HepG2 (cell line): ENCODE measurements around the gene NDUFS7. TPM values are rescaled to one million over a fixed set of nuclear protein-coding genes. Genes with fewer than 3 reads are reported as not detected.

ENCODE experiments used
- ATAC-seq: fragments of 200-7000 bp; cut with Tn5 transposase; 3 replicates; pipeline ENCODE4 v1.9.1; 2020; ENCODE audit warnings: mild to moderate bottlenecking, moderate library complexity
- BruUV-seq: library from RNA; stranded (reverse); fragments of 400-500 nt; replicated peaks from 2 replicates; lab custom pipeline; 2021; lab: Mats Ljungman, UMichigan
- CTCF ChIA-PET: fragments of 300-600 bp; formaldehyde crosslinking; extraction: SDS; loops from one replicate; lab custom pipeline; 2021; ENCODE audit warnings: low total read pairs, inconsistent platforms, low intra/inter-chr PET ratio; lab: Yijun Ruan, JAX
- POLR2A ChIA-PET: fragments of 350-600 bp; sonication (Branson Sonifier 250); formaldehyde crosslinking; loops from one replicate; lab custom pipeline; 2020; ENCODE audit warnings: antibody characterized with exemption, inconsistent platforms; lab: Yijun Ruan, JAX
- DNase-seq: peaks from one replicate; pipeline ENCODE4 v3.0.0-alpha.2; 2015; ENCODE audit warnings: low spot score
- FAIRE-seq: peaks from 3 replicates; lab custom pipeline; 2011; peaks lifted over from hg19 to GRCh38; lab: Jason Lieb, UNC
- H2AFZ ChIP-seq: one replicate; pipeline ENCODE4 v1.6.1; 2011; ENCODE audit warnings: low read length, inconsistent platforms
- H3K27ac ChIP-seq: fragments of 300-600 bp; 3 replicates; pipeline ENCODE4 v1.8.0; 2011; ENCODE audit warnings: mixed run types, mild to moderate bottlenecking, mixed read lengths, low read length, inconsistent platforms; ENCODE audit not compliant: insufficient read depth; ENCODE audit errors: extremely low read length
- H3K27me3 ChIP-seq, 2 experiments: fragments of 200-600 bp in 1 of 2; 2 replicates in 1 of 2; 3 replicates in 1 of 2; pipeline versions ENCODE4 v1.6.0 to v1.8.0; 2011; ENCODE audit warnings: low read length in 2 of 2, mild to moderate bottlenecking in 2 of 2, moderate library complexity in 2 of 2, inconsistent platforms in 1 of 2; ENCODE audit not compliant: insufficient read depth in 2 of 2, control insufficient read depth in 1 of 2
- H3K36me3 ChIP-seq, 2 experiments: fragments of 200-600 bp in 1 of 2; replicated peaks in 1 of 2; 2 replicates in 1 of 2; 3 replicates in 1 of 2; pipeline versions ENCODE4 v1.5.1 to v1.8.0; 2011; ENCODE audit warnings: low read length in 2 of 2, inconsistent platforms in 1 of 2; ENCODE audit not compliant: insufficient read depth in 2 of 2, control insufficient read depth in 1 of 2
- H3K4me1 ChIP-seq: 2 replicates; pipeline ENCODE4 v1.5.1; 2012; ENCODE audit warnings: low read length, inconsistent platforms; ENCODE audit not compliant: insufficient read depth
- H3K4me2 ChIP-seq: 2 replicates; pipeline ENCODE4 v1.6.0; 2011; ENCODE audit warnings: low read depth, low read length, inconsistent platforms
- H3K4me3 ChIP-seq, 3 experiments: fragments of 200-600 bp in 1 of 3; sonication (generic), shearing (Covaris generic) in 1 of 3; replicated peaks in 1 of 3; 2 replicates each; pipeline ENCODE4 v1.5.1; 2011 to 2016; ENCODE audit warnings: low read length in 3 of 3, inconsistent platforms in 2 of 3, low read depth in 2 of 3, mild to moderate bottlenecking in 2 of 3, control low read depth in 1 of 3, mixed read lengths in 1 of 3; ENCODE audit not compliant: insufficient read depth in 1 of 3
- H3K79me2 ChIP-seq: one replicate; pipeline ENCODE4 v1.6.1; 2011; ENCODE audit warnings: low read length, inconsistent platforms; ENCODE audit not compliant: insufficient read depth
- H3K9ac ChIP-seq: 2 replicates; pipeline ENCODE4 v1.6.0; 2011; ENCODE audit warnings: mild to moderate bottlenecking, low read depth, low read length, inconsistent platforms; ENCODE audit not compliant: insufficient read depth
- H3K9me3 ChIP-seq: 2 replicates; pipeline ENCODE4 v1.5.1; 2012; ENCODE audit warnings: mild to moderate bottlenecking, low read length
- H4K20me1 ChIP-seq: 2 replicates; pipeline ENCODE4 v1.6.0; 2011; ENCODE audit warnings: inconsistent platforms, mild to moderate bottlenecking, low read length, moderate library complexity; ENCODE audit not compliant: insufficient read depth
- BCL6 ChIP-seq: IDR thresholded peaks from 2 replicates; pipeline ENCODE4 v1.6.1; 2016; ENCODE audit warnings: missing genetic modification reagents, missing compliant biosample characterization
- CCDC6 ChIP-seq: sonication (generic); formaldehyde crosslinking; IDR thresholded peaks from 2 replicates; pipeline ENCODE4 v1.8.1; 2022; ENCODE audit warnings: mild to moderate bottlenecking, missing genetic modification reagents, moderate library complexity
- GMEB1 ChIP-seq: sonication (generic); formaldehyde crosslinking; IDR thresholded peaks from 2 replicates; pipeline ENCODE4 v1.5.1; 2020; ENCODE audit warnings: missing genetic modification reagents, mild to moderate bottlenecking, borderline replicate concordance
- HDAC6 ChIP-seq: fragments of 200-600 bp; sonication (generic); IDR thresholded peaks from 2 replicates; pipeline ENCODE4 v1.7.0; 2017; ENCODE audit warnings: mild to moderate bottlenecking, antibody characterized with exemption, low read length, low read depth
- NFE2L2 ChIP-seq: fragments of 150-350 bp; IDR thresholded peaks from 2 replicates; pipeline ENCODE4 v1.6.1; 2014; ENCODE audit warnings: low read length
- PRMT3 ChIP-seq: sonication (generic); formaldehyde crosslinking; IDR thresholded peaks from 2 replicates; pipeline ENCODE4 v1.8.1; 2022; ENCODE audit warnings: low read depth, mild to moderate bottlenecking, moderate library complexity, missing genetic modification reagents, borderline replicate concordance
- STAT6 ChIP-seq: sonication (generic); formaldehyde crosslinking; IDR thresholded peaks from 2 replicates; pipeline ENCODE4 v1.4.0; 2020; ENCODE audit warnings: missing genetic modification reagents, mild to moderate bottlenecking, borderline replicate concordance
- TBP ChIP-seq: sonication (generic); formaldehyde crosslinking; IDR thresholded peaks from 2 replicates; pipeline ENCODE4 v1.5.0; 2020; ENCODE audit warnings: missing genetic modification reagents
- TFAP4 ChIP-seq: sonication (generic); IDR thresholded peaks from 2 replicates; pipeline ENCODE4 v1.6.1; 2016; ENCODE audit warnings: low read depth, borderline replicate concordance
- ZBTB10 ChIP-seq: sonication (generic); formaldehyde crosslinking; IDR thresholded peaks from 2 replicates; pipeline ENCODE4 v1.4.0; 2020; ENCODE audit warnings: missing genetic modification reagents, borderline replicate concordance
- ZNF326 ChIP-seq: sonication (generic); formaldehyde crosslinking; IDR thresholded peaks from 2 replicates; pipeline ENCODE4 v1.4.0; 2020; ENCODE audit warnings: missing genetic modification reagents, borderline replicate concordance
- ZNF672 ChIP-seq: sonication (generic); formaldehyde crosslinking; IDR thresholded peaks from 2 replicates; pipeline ENCODE4 v1.8.1; 2022; ENCODE audit warnings: missing genetic modification reagents
- ZNF839 ChIP-seq: sonication (generic); formaldehyde crosslinking; IDR thresholded peaks from 2 replicates; pipeline ENCODE4 v1.4.0; 2020; ENCODE audit warnings: missing genetic modification reagents, mild to moderate bottlenecking, borderline replicate concordance
- WGBS: methylation state at CpG from one replicate; pipeline ENCODE4 v1.1.6; 2017; ENCODE audit warnings: low lambda C conversion rate; 5-methylcytosine and 5-hydroxymethylcytosine counted together
- in situ Hi-C: cut with HindIII; loops from 2 replicates; pipeline ENCODE4 v1.10.0; 2017; ENCODE audit warnings: low pct_unique_long_range_greater_than_20kb; ENCODE audit not compliant: extremely low pct_ligation_motif_present
- intact Hi-C: fragments of 100-400 bp; cut with micrococcal nuclease; formaldehyde crosslinking; loops from one replicate; pipeline ENCODE4 v1.10.0; 2022; ENCODE audit not compliant: unreplicated experiment
- polyA plus RNA-seq, 8 experiments: library from polyadenylated mRNA; depleted of rRNA in 3 of 8; stranded (reverse) in 7 of 8; unstranded in 1 of 8; fragments of >200 nt; fragmentation: Illumina TruSeq in 4 of 8; extraction: Trizol in 4 of 8; gene quantifications; 2 replicates each; pipeline versions ENCODE4 v1.2.1 to v1.2.3, GENCODE V29; 2011 to 2016; ENCODE audit warnings: low read depth in 4 of 8, missing spikeins in 1 of 8, mixed read lengths in 1 of 8; ENCODE audit not compliant: insufficient read depth in 1 of 8
- total RNA-seq, 5 experiments: library from RNA; depleted of rRNA; stranded (reverse); fragments of >200 nt; fragmentation: Illumina TruSeq; extraction: Trizol; gene quantifications; 2 replicates each; pipeline ENCODE4 v1.2.3, GENCODE V29; 2016; ENCODE audit warnings: low read depth in 1 of 5

The NDUFS7 gene
- total and polyA plus RNA-seq, 2 of the 13 experiments (the other 11 are each of a cell fraction or from before 2014, with no cell fraction given): 34.3 to 66.9 TPM

GRCh38 chr19:1438035-1438932 is 54.6 kb downstream of the NDUFS7 start, which contains the start of gene RPS15:
RPS15 (plus strand) TSS chr19:1438396; CDS start chr19:1438426, 30 bp downstream.
- Histone ChIP-seq H3K27ac (peak within 1 kb of the TSS; percentile 82), H3K9ac (peak within 1 kb of the TSS; percentile 99), H3K4me3 (peak within 1 kb of the TSS; percentile 86 to 89 (median 87)), H3K4me2 (peak within 1 kb of the TSS; percentile 99), H3K4me1 (peaks cover 30% of the 10 kb centered on the region), H2AFZ (no peak within 1 kb of the TSS), H4K20me1 (peaks cover 36% of the 10 kb centered on the region), H3K9me3 (no peaks in the 10 kb centered on the region), H3K36me3 (peaks cover 17 to 46% of the 10 kb centered on the region in 2 experiments), H3K79me2 (peaks cover 31% of the 10 kb centered on the region), H3K27me3 (no peaks in the 10 kb centered on the region)
- in situ Hi-C loops (no loop called here), intact Hi-C loops (no loop called here)
- ATAC-seq (peak; percentile 86), DNase-seq (peak; percentile 91), FAIRE-seq (peak; percentile 71)
- ChIA-PET CTCF (interaction anchor here (1.2 kb wide), 1 partner anchor 75 kb away, joined by 4 read pairs; the partner anchor contains the start of gene ADAMTSL5), POLR2A (interaction anchor here (0.7 to 2.3 kb wide), 4 partner anchors 14 to 169 kb away, joined by 3 to 10 read pairs (median 4); partner anchors contain the start of gene CIRBP)
- TSS peak; percentile 79 for BruUV-seq
- 3% methylated on average over 18 of the region's 100 CpGs for WGBS
- TF ChIP-seq GMEB1 (CRISPR knock-in tag): peak; percentile 98
- no peak for TF ChIP-seq NFE2L2
- no peak for TF ChIP-seq PRMT3 (CRISPR knock-in tag)
- peak; percentile 92; the same call in 1 of the 2 replicates for TF ChIP-seq ZBTB10 (CRISPR knock-in tag)
- peak; percentile 78; the same call in 1 of the 2 replicates for TF ChIP-seq STAT6
- TF ChIP-seq ZNF326: no peak
- TF ChIP-seq BCL6 (CRISPR knock-in tag): peak; percentile 69; the same call in 1 of the 2 replicates
- TF ChIP-seq TBP (CRISPR knock-in tag): 0 out of 2 replicates have a peak, but pooled peaks have one; percentile 67
- peak; percentile 86 for TF ChIP-seq CCDC6 (CRISPR knock-in tag)
- peak; percentile 55; the same call in 1 of the 2 replicates for TF ChIP-seq TFAP4
- no peak for TF ChIP-seq HDAC6
- peak; percentile 92; the same call in 1 of the 2 replicates for TF ChIP-seq ZNF672 (CRISPR knock-in tag)
- TF ChIP-seq ZNF839 (CRISPR knock-in tag): peak; percentile 91; the same call in 1 of the 2 replicates
